ENCODE results near the gene TRIM26. TPM values are rescaled to one million over a fixed set of nuclear protein-coding genes. Genes with fewer than 3 reads are reported as not detected.

TRIM26 gene
- total and polyA plus RNA-seq, 2 of the 13 experiments (the other 11 are each of a cell fraction or from before 2014, with no cell fraction given) = 27.1 to 38.7 TPM

- TF ChIP-seq ZBTB34 (CRISPR knock-in tag; IDR thresholded peaks at IDR 0.05) (peak; percentile 92), EEA1 (CRISPR knock-in tag; IDR thresholded peaks at IDR 0.05; ENCODE audit: borderline replicate concordance) (no peak), SNAPC5 (CRISPR knock-in tag; IDR thresholded peaks at IDR 0.05; ENCODE audit: borderline replicate concordance) (peak; percentile 82), ZBTB46 (CRISPR knock-in tag; IDR thresholded peaks at IDR 0.05; ENCODE audit: borderline replicate concordance) (no peak; the same call in 1 of the 2 replicates), TSC22D2 (CRISPR knock-in tag; IDR thresholded peaks at IDR 0.05; ENCODE audit: borderline replicate concordance) (no peak), ZNF546 (CRISPR knock-in tag; conservative IDR thresholded peaks at IDR 0.05) (no peak), ZNF230 (CRISPR knock-in tag; IDR thresholded peaks at IDR 0.05) (peak; percentile 79; the same call in 1 of the 2 replicates), MTA3 (CRISPR knock-in tag; IDR thresholded peaks at IDR 0.05) (no peak), ZNF484 (CRISPR knock-in tag; IDR thresholded peaks at IDR 0.05; ENCODE audit: borderline replicate concordance, low read depth) (no peak), ZXDC (CRISPR knock-in tag; IDR thresholded peaks at IDR 0.05) (no peak), TGIF2 (CRISPR knock-in tag; IDR thresholded peaks at IDR 0.05) (peak; percentile 53), IKZF4 (CRISPR knock-in tag; IDR thresholded peaks at IDR 0.05; ENCODE audit: borderline replicate concordance, low read depth, not compliant biosample characterization) (no peak), HMG20B (CRISPR knock-in tag; conservative IDR thresholded peaks at IDR 0.05) (peak; percentile 56; the same call in 1 of the 2 replicates), ZNF883 (CRISPR knock-in tag; IDR thresholded peaks at IDR 0.05; ENCODE audit: not compliant biosample characterization) (peak; percentile 54), ZNF207 (IDR thresholded peaks at IDR 0.05; ENCODE audit: borderline replicate concordance) (no peak), ZNF780A (CRISPR knock-in tag; IDR thresholded peaks at IDR 0.05) (peak; percentile 87; the same call in 1 of the 2 replicates), PCBP1 (IDR thresholded peaks at IDR 0.05; ENCODE audit: borderline replicate concordance, low read depth, low read length) (no peak), SMARCE1 (IDR thresholded peaks at IDR 0.05; ENCODE audit: borderline replicate concordance) (no peak), ZBTB20 (CRISPR knock-in tag; IDR thresholded peaks at IDR 0.05; ENCODE audit: borderline replicate concordance, low read depth) (peak; percentile 88), ZFP36L2 (CRISPR knock-in tag; IDR thresholded peaks at IDR 0.05) (0 out of 2 replicates have a peak, but pooled peaks have one; percentile 67)
These were observed 6.2 kb downstream of the TRIM26 start (continued) for GRCh38 chr6:30206799-30207618.
